ENCODE data around the gene SP3.

SP3 gene

GRCh38 chr2:174003720-174004695, 38.8 kb upstream of the SP3 start:
- Mint-ChIP-seq H3K9me3 (no peaks in the 10 kb centered on the region), H3K36me3 (no peaks in the 10 kb centered on the region), H3K27ac (no peak overlapping the region), H3K27me3 (peaks cover 11% of the 10 kb centered on the region), H3K4me3 (no peak overlapping the region), H3K4me1 (no peaks in the 10 kb centered on the region)
- DNase-seq = no peak
- CTCF ChIA-PET = no interaction called here

- Mint-ChIP-seq H3K9me3 (no peaks in the 10 kb centered on the region), H3K27me3 (peaks cover 19% of the 10 kb centered on the region), H3K4me3 (no peak overlapping the region), H3K27ac (no peak overlapping the region), H3K36me3 (no peaks in the 10 kb centered on the region), H3K4me1 (no peaks in the 10 kb centered on the region)
- DNase-seq = no peak
- CTCF ChIA-PET = no interaction called here
Observed at GRCh38 chr2:174002679-174003078, 37.5 kb upstream of the SP3 start.

GRCh38 chr2:174001107-174001506, 35.9 kb upstream of the SP3 start:
- DNase-seq = no peak
- Mint-ChIP-seq H3K27ac (peak overlapping the region; percentile 40), H3K4me1 (peaks cover 5% of the 10 kb centered on the region), H3K36me3 (no peaks in the 10 kb centered on the region), H3K9me3 (no peaks in the 10 kb centered on the region), H3K27me3 (peaks cover 23% of the 10 kb centered on the region), H3K4me3 (no peak overlapping the region)
- CTCF ChIA-PET = no interaction called here

- H3K9me3 Mint-ChIP-seq = no peaks in the 10 kb centered on the region
- CTCF ChIA-PET = no interaction called here
- H3K27me3 Mint-ChIP-seq = peaks cover 25% of the 10 kb centered on the region
- no peak for DNase-seq
- H3K27ac Mint-ChIP-seq = no peak overlapping the region
- no peak overlapping the region for H3K4me3 Mint-ChIP-seq
- H3K4me1 Mint-ChIP-seq = peaks cover 5% of the 10 kb centered on the region
- no peaks in the 10 kb centered on the region for H3K36me3 Mint-ChIP-seq
Observed at GRCh38 chr2:173999724-174000123, 34.6 kb upstream of the SP3 start.

GRCh38 chr2:173999272-173999671, 34.1 kb upstream of the SP3 start:
- CTCF ChIA-PET = no interaction called here
- no peak for DNase-seq
- no peak overlapping the region for H3K27ac Mint-ChIP-seq

GRCh38 chr2:173998386-173998785, 33.2 kb upstream of the SP3 start:
- Mint-ChIP-seq H3K4me1 (peaks cover 5% of the 10 kb centered on the region), H3K36me3 (no peaks in the 10 kb centered on the region), H3K27me3 (peaks cover 29% of the 10 kb centered on the region), H3K9me3 (no peaks in the 10 kb centered on the region), H3K27ac (no peak overlapping the region), H3K4me3 (no peak overlapping the region)
- CTCF ChIA-PET = interaction anchor here (0.5 kb wide), 1 partner anchor 306 kb away, joined by 6 read pairs; no protein-coding TSS in a partner anchor
- no peak for DNase-seq

More at GRCh38 chr2:173999272-173999671, 34.1 kb upstream of the SP3 start:
- H3K4me3 Mint-ChIP-seq = no peak overlapping the region
- no peaks in the 10 kb centered on the region for H3K9me3 Mint-ChIP-seq
- H3K4me1 Mint-ChIP-seq = peaks cover 5% of the 10 kb centered on the region
- peaks cover 29% of the 10 kb centered on the region for H3K27me3 Mint-ChIP-seq
- H3K36me3 Mint-ChIP-seq = no peaks in the 10 kb centered on the region

GRCh38 chr2:173997753-173998152, 32.6 kb upstream of the SP3 start:
- Mint-ChIP-seq H3K27me3 (peaks cover 29% of the 10 kb centered on the region), H3K4me1 (peaks cover 5% of the 10 kb centered on the region), H3K9me3 (no peaks in the 10 kb centered on the region), H3K4me3 (no peak overlapping the region), H3K36me3 (no peaks in the 10 kb centered on the region), H3K27ac (no peak overlapping the region)
- CTCF ChIA-PET = no interaction called here
- no peak for DNase-seq

GRCh38 chr2:173997269-173997668, 32.1 kb upstream of the SP3 start:
- Mint-ChIP-seq H3K36me3 (no peaks in the 10 kb centered on the region), H3K27ac (no peak overlapping the region), H3K27me3 (peaks cover 29% of the 10 kb centered on the region), H3K4me3 (no peak overlapping the region), H3K4me1 (peaks cover 5% of the 10 kb centered on the region), H3K9me3 (no peaks in the 10 kb centered on the region)
- CTCF ChIA-PET = no interaction called here
- DNase-seq = no peak

- Mint-ChIP-seq H3K27me3 (peaks cover 29% of the 10 kb centered on the region), H3K9me3 (no peaks in the 10 kb centered on the region), H3K4me1 (peaks cover 5% of the 10 kb centered on the region), H3K36me3 (no peaks in the 10 kb centered on the region), H3K4me3 (no peak overlapping the region), H3K27ac (no peak overlapping the region)
- CTCF ChIA-PET = no interaction called here
- DNase-seq = no peak
Observed at GRCh38 chr2:173996766-173997165, 31.6 kb upstream of the SP3 start.

- Mint-ChIP-seq H3K4me1 (peaks cover 5% of the 10 kb centered on the region), H3K4me3 (no peak overlapping the region), H3K9me3 (no peaks in the 10 kb centered on the region), H3K27me3 (peaks cover 24% of the 10 kb centered on the region), H3K36me3 (no peaks in the 10 kb centered on the region), H3K27ac (no peak overlapping the region)
- CTCF ChIA-PET = no interaction called here
- no peak for DNase-seq
Observed at GRCh38 chr2:173993459-173993858, 28.3 kb upstream of the SP3 start.

- no peaks in the 10 kb centered on the region for H3K9me3 Mint-ChIP-seq
- no peak overlapping the region for H3K27ac Mint-ChIP-seq
- H3K4me3 Mint-ChIP-seq = no peak overlapping the region
- CTCF ChIA-PET = no interaction called here
- H3K36me3 Mint-ChIP-seq = no peaks in the 10 kb centered on the region
- no peak for DNase-seq
- peaks cover 16% of the 10 kb centered on the region for H3K27me3 Mint-ChIP-seq
- H3K4me1 Mint-ChIP-seq = peaks cover 5% of the 10 kb centered on the region
Observed at GRCh38 chr2:173991856-173992588, 26.8 kb upstream of the SP3 start.

- DNase-seq = no peak
- Mint-ChIP-seq H3K27me3 (peaks cover 16% of the 10 kb centered on the region), H3K4me3 (no peak overlapping the region), H3K36me3 (no peaks in the 10 kb centered on the region), H3K27ac (no peak overlapping the region), H3K4me1 (no peaks in the 10 kb centered on the region), H3K9me3 (no peaks in the 10 kb centered on the region)
- CTCF ChIA-PET = no interaction called here
Observed at GRCh38 chr2:173990970-173991819, 26.0 kb upstream of the SP3 start.

GRCh38 chr2:173990245-173990644, 25.1 kb upstream of the SP3 start:
- Mint-ChIP-seq H3K9me3 (no peaks in the 10 kb centered on the region), H3K36me3 (no peaks in the 10 kb centered on the region), H3K4me3 (no peak overlapping the region), H3K4me1 (peaks cover 3% of the 10 kb centered on the region), H3K27ac (no peak overlapping the region), H3K27me3 (peaks cover 16% of the 10 kb centered on the region)
- no peak for DNase-seq
- CTCF ChIA-PET = no interaction called here

- Mint-ChIP-seq H3K27me3 (peaks cover 16% of the 10 kb centered on the region), H3K9me3 (no peaks in the 10 kb centered on the region), H3K27ac (no peak overlapping the region), H3K4me3 (no peak overlapping the region), H3K4me1 (peaks cover 3% of the 10 kb centered on the region), H3K36me3 (no peaks in the 10 kb centered on the region)
- CTCF ChIA-PET = no interaction called here
- no peak for DNase-seq
Observed at GRCh38 chr2:173989884-173990215, 24.7 kb upstream of the SP3 start.
